ENCODE measurements around the gene DSG3.

DNA sequence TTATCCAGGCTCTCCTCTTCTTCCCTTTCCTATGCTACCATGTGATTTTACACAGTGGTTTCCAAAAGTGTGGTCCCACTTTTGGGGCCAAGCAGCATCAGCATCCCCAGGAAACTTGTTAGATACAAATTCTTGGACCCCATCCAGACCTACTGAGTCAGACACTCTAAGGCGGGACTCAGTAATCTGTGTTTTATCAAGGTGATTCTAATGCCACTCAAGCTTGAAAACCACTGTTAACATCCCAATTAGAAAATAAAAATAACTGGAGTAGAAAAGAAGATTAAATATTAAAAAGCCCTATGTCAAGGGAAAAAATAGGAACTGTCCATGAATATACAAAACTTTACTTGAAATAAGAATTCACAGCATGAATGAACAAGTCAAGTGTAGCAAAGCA is 61.2 kb downstream of the DSG3 start:
- TF ChIP-seq POLR2A (IDR thresholded peaks at IDR 0.05; ENCODE audit: low read length) (no peak), GATA1 (IDR thresholded peaks at IDR 0.05; ENCODE audit: low read depth, low read length) (no peak)
